ENCODE results near the gene CYP2C18. TPM values are rescaled to one million over a fixed set of nuclear protein-coding genes. Genes with fewer than 3 reads are reported as not detected.
"Not testable (repeated sequence)": the region's sequence is repeated elsewhere in the genome, so short reads cannot be mapped to it uniquely, and the experiment has no call there.

The CYP2C18 gene
- total RNA-seq, 1 donor from 2014 or later: 1.1 TPM

GRCh38 chr10:94678475-94678874 lies 5.1 kb upstream of the CYP2C18 start:
- no peaks in the 10 kb centered on the region for H3K36me3 Mint-ChIP-seq (ENCODE audit: low read depth)
- H3K4me1 Mint-ChIP-seq (ENCODE audit: low read depth): no peaks in the 10 kb centered on the region
- H3K27ac Mint-ChIP-seq: no peak overlapping the region
- no peak for DNase-seq (ENCODE audit: low spot score)
- intact Hi-C loops (cut with micrococcal nuclease): no loop called here
- no peak overlapping the region for H3K4me3 Mint-ChIP-seq
- no peaks in the 10 kb centered on the region for H3K9me3 Mint-ChIP-seq
- H3K27me3 Mint-ChIP-seq (ENCODE audit: insufficient read depth): peaks cover 2% of the 10 kb centered on the region

GRCh38 chr10:94680544-94680943 lies 3.0 kb upstream of the CYP2C18 start:
- DNase-seq (ENCODE audit: low spot score): no peak
- H3K27ac Mint-ChIP-seq: no peak overlapping the region
- peaks cover 4% of the 10 kb centered on the region for H3K9me3 Mint-ChIP-seq
- H3K36me3 Mint-ChIP-seq (ENCODE audit: low read depth): no peaks in the 10 kb centered on the region
- intact Hi-C loops (cut with micrococcal nuclease): no loop called here
- no peak overlapping the region for H3K4me3 Mint-ChIP-seq
- peaks cover 2% of the 10 kb centered on the region for H3K27me3 Mint-ChIP-seq (ENCODE audit: insufficient read depth)
- no peaks in the 10 kb centered on the region for H3K4me1 Mint-ChIP-seq (ENCODE audit: low read depth)

GRCh38 chr10:94682636-94683035 lies 893 bp upstream of the CYP2C18 start:
- H3K4me3 Mint-ChIP-seq; intact Hi-C loops (cut with micrococcal nuclease); DNase-seq (ENCODE audit: low spot score); H3K4me1 Mint-ChIP-seq (ENCODE audit: low read depth); H3K27me3 Mint-ChIP-seq (ENCODE audit: insufficient read depth); H3K36me3 Mint-ChIP-seq (ENCODE audit: low read depth); H3K27ac Mint-ChIP-seq; H3K9me3 Mint-ChIP-seq: not testable (repeated sequence)

- H3K27ac Mint-ChIP-seq: no peak overlapping the region
- no peak for DNase-seq (ENCODE audit: low spot score)
- H3K9me3 Mint-ChIP-seq: peaks cover 4% of the 10 kb centered on the region
- intact Hi-C loops (cut with micrococcal nuclease): no loop called here
- no peak overlapping the region for H3K4me3 Mint-ChIP-seq
- H3K27me3 Mint-ChIP-seq (ENCODE audit: insufficient read depth): peaks cover 2% of the 10 kb centered on the region
- no peaks in the 10 kb centered on the region for H3K36me3 Mint-ChIP-seq (ENCODE audit: low read depth)
- no peaks in the 10 kb centered on the region for H3K4me1 Mint-ChIP-seq (ENCODE audit: low read depth)
These were observed 4.2 kb downstream of the CYP2C18 start for GRCh38 chr10:94687625-94688248.

- Mint-ChIP-seq H3K9me3 (peaks cover 14% of the 10 kb centered on the region), H3K4me3 (no peak overlapping the region), H3K27ac (no peak overlapping the region), H3K36me3 (ENCODE audit: low read depth) (no peaks in the 10 kb centered on the region), H3K27me3 (ENCODE audit: insufficient read depth) (no peaks in the 10 kb centered on the region), H3K4me1 (ENCODE audit: low read depth) (no peaks in the 10 kb centered on the region)
- DNase-seq (ENCODE audit: low spot score): no peak
- intact Hi-C loops (cut with micrococcal nuclease): no loop called here
These were observed 22.6 kb downstream of the CYP2C18 start for GRCh38 chr10:94706089-94706488.

- no peak overlapping the region for H3K4me3 Mint-ChIP-seq
- no peak overlapping the region for H3K27ac Mint-ChIP-seq
- DNase-seq (ENCODE audit: low spot score): no peak
- peaks cover 4% of the 10 kb centered on the region for H3K9me3 Mint-ChIP-seq
- intact Hi-C loops (cut with micrococcal nuclease): no loop called here
- H3K4me1 Mint-ChIP-seq (ENCODE audit: low read depth): no peaks in the 10 kb centered on the region
- H3K27me3 Mint-ChIP-seq (ENCODE audit: insufficient read depth): no peaks in the 10 kb centered on the region
- no peaks in the 10 kb centered on the region for H3K36me3 Mint-ChIP-seq (ENCODE audit: low read depth)
These were observed 27.0 kb downstream of the CYP2C18 start for GRCh38 chr10:94710578-94710977.

GRCh38 chr10:94725871-94726270 lies 42.3 kb downstream of the CYP2C18 start:
- Mint-ChIP-seq H3K4me1 (ENCODE audit: low read depth) (no peaks in the 10 kb centered on the region), H3K27ac (no peak overlapping the region), H3K9me3 (peaks cover 5% of the 10 kb centered on the region), H3K36me3 (ENCODE audit: low read depth) (no peaks in the 10 kb centered on the region), H3K4me3 (no peak overlapping the region), H3K27me3 (ENCODE audit: insufficient read depth) (no peaks in the 10 kb centered on the region)
- intact Hi-C loops (cut with micrococcal nuclease): no loop called here
- no peak for DNase-seq (ENCODE audit: low spot score)

- Mint-ChIP-seq H3K4me3 (no peak overlapping the region), H3K27ac (no peak overlapping the region), H3K27me3 (ENCODE audit: insufficient read depth) (no peaks in the 10 kb centered on the region), H3K36me3 (ENCODE audit: low read depth) (no peaks in the 10 kb centered on the region), H3K4me1 (ENCODE audit: low read depth) (no peaks in the 10 kb centered on the region), H3K9me3 (peaks cover 4% of the 10 kb centered on the region)
- intact Hi-C loops (cut with micrococcal nuclease): no loop called here
- no peak for DNase-seq (ENCODE audit: low spot score)
These were observed 51.7 kb downstream of the CYP2C18 start for GRCh38 chr10:94735197-94735596.

- Mint-ChIP-seq H3K9me3 (peaks cover 26% of the 10 kb centered on the region), H3K4me3 (no peak overlapping the region), H3K27ac (no peak overlapping the region), H3K36me3 (ENCODE audit: low read depth) (no peaks in the 10 kb centered on the region), H3K4me1 (ENCODE audit: low read depth) (no peaks in the 10 kb centered on the region), H3K27me3 (ENCODE audit: insufficient read depth) (no peaks in the 10 kb centered on the region)
- no peak for DNase-seq (ENCODE audit: low spot score)
- intact Hi-C loops (cut with micrococcal nuclease): no loop called here
These were observed 55.1 kb downstream of the CYP2C18 start for GRCh38 chr10:94738588-94738987.

GRCh38 chr10:94747137-94747536 lies 63.6 kb downstream of the CYP2C18 start:
- DNase-seq (ENCODE audit: low spot score): no peak
- Mint-ChIP-seq H3K4me3 (no peak overlapping the region), H3K27ac (no peak overlapping the region), H3K27me3 (ENCODE audit: insufficient read depth) (no peaks in the 10 kb centered on the region), H3K36me3 (ENCODE audit: low read depth) (no peaks in the 10 kb centered on the region), H3K9me3 (peaks cover 22% of the 10 kb centered on the region), H3K4me1 (ENCODE audit: low read depth) (no peaks in the 10 kb centered on the region)
- intact Hi-C loops (cut with micrococcal nuclease): no loop called here

GRCh38 chr10:94747838-94748237 lies 64.3 kb downstream of the CYP2C18 start:
- intact Hi-C loops (cut with micrococcal nuclease): no loop called here

GRCh38 chr10:94757916-94758315 lies 74.4 kb downstream of the CYP2C18 start:
- no peaks in the 10 kb centered on the region for H3K36me3 Mint-ChIP-seq (ENCODE audit: low read depth)
- H3K27ac Mint-ChIP-seq: no peak overlapping the region
- no peaks in the 10 kb centered on the region for H3K27me3 Mint-ChIP-seq (ENCODE audit: insufficient read depth)
- no peak for DNase-seq (ENCODE audit: low spot score)
- intact Hi-C loops (cut with micrococcal nuclease): no loop called here
- H3K4me3 Mint-ChIP-seq: no peak overlapping the region
- no peaks in the 10 kb centered on the region for H3K9me3 Mint-ChIP-seq
- no peaks in the 10 kb centered on the region for H3K4me1 Mint-ChIP-seq (ENCODE audit: low read depth)

More at GRCh38 chr10:94747838-94748237, 64.3 kb downstream of the CYP2C18 start:
- Mint-ChIP-seq H3K27ac (no peak overlapping the region), H3K4me3 (no peak overlapping the region), H3K9me3 (peaks cover 16% of the 10 kb centered on the region), H3K4me1 (ENCODE audit: low read depth) (no peaks in the 10 kb centered on the region), H3K36me3 (ENCODE audit: low read depth) (no peaks in the 10 kb centered on the region), H3K27me3 (ENCODE audit: insufficient read depth) (no peaks in the 10 kb centered on the region)
- no peak for DNase-seq (ENCODE audit: low spot score)

GRCh38 chr10:94760586-94761178 lies 77.2 kb downstream of the CYP2C18 start:
- H3K27me3 Mint-ChIP-seq (ENCODE audit: insufficient read depth): no peaks in the 10 kb centered on the region
- H3K9me3 Mint-ChIP-seq: peaks cover 7% of the 10 kb centered on the region
- H3K27ac Mint-ChIP-seq: no peak overlapping the region
- no peaks in the 10 kb centered on the region for H3K36me3 Mint-ChIP-seq (ENCODE audit: low read depth)
- no peaks in the 10 kb centered on the region for H3K4me1 Mint-ChIP-seq (ENCODE audit: low read depth)
- no peak overlapping the region for H3K4me3 Mint-ChIP-seq
- DNase-seq (ENCODE audit: low spot score): no peak
- intact Hi-C loops (cut with micrococcal nuclease): no loop called here

GRCh38 chr10:94762393-94762792 lies 78.9 kb downstream of the CYP2C18 start, which contains the start of gene CYP2C19:
CYP2C19 (plus strand) TSS chr10:94762681; CDS start chr10:94762706, 25 bp downstream.
- H3K36me3 Mint-ChIP-seq (ENCODE audit: low read depth): no peaks in the 10 kb centered on the region
- no peak within 1 kb of the TSS for H3K27ac Mint-ChIP-seq
- intact Hi-C loops (cut with micrococcal nuclease): no loop called here
- no peak within 1 kb of the TSS for H3K4me3 Mint-ChIP-seq
- DNase-seq (ENCODE audit: low spot score): no peak
- peaks cover 7% of the 10 kb centered on the region for H3K9me3 Mint-ChIP-seq
- H3K4me1 Mint-ChIP-seq (ENCODE audit: low read depth): no peaks in the 10 kb centered on the region
- H3K27me3 Mint-ChIP-seq (ENCODE audit: insufficient read depth): no peaks in the 10 kb centered on the region

Data from activated T-helper 1 cell treated with anti-CD3 and anti-CD28 coated beads, Interleukin-12 subunit alpha, Interleukin-12 subunit beta, Interleukin-2, Interleukin-4 antibody, amounts not matched to agents 30 ng/mL and 10 ng/mL and 1 ng/mL, durations not matched to agents 14 hours and 24 hours and 36 hours (primary cell).